ENCODE measurements around the gene ACAP3. TPM values are rescaled to one million over a fixed set of nuclear protein-coding genes. Genes with fewer than 3 reads are reported as not detected.

The ACAP3 gene
- total RNA-seq, 1 donor from 2014 or later, result 55.2 TPM

DNA sequence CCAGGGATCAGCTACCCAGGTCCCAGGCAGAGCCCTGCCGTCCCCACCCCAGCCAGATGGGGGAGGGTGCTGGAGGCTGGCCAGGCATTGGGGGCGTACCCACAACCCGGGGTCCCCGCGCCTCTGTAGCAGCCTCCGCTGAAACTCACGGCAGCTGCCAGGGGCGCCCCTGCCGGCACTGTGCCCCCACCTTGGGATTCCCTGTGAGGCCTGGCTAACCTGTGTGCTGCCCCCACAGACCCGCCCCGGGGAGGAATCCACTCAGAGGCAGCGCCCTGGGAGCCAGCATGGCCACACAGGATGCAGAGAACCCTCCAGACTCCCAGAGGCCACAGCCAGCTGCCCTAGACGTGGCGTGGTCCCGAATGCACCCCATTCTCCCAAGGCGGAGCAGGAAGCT is 37.7 kb upstream of the ACAP3 start:
- Histone ChIP-seq H3K9me3 (no peaks in the 10 kb centered on the region), H3K4me1 (peaks cover 26% of the 10 kb centered on the region), H3K36me3 (no peaks in the 10 kb centered on the region), H3K27me3 (no peaks in the 10 kb centered on the region), H3K27ac (peak overlapping the region; percentile 58), H3K4me3 (no peak overlapping the region)
- peak; percentile 4 for ATAC-seq
- DNase-seq, result no peak
- no peak for TF ChIP-seq CTCF (IDR thresholded peaks at IDR 0.05)
- intact Hi-C loops (cut with DNase I), result no loop called here

GRCh38 chr1:1344655-1345361 is 37.1 kb upstream of the ACAP3 start:
- H3K27ac ChIP-seq, result peak overlapping the region; percentile 58
- DNase-seq (no peak), ATAC-seq (peak; percentile 13)
- H3K4me3 ChIP-seq, result no peak overlapping the region
- H3K36me3 ChIP-seq, result no peaks in the 10 kb centered on the region
- intact Hi-C loops (cut with DNase I), result no loop called here
- TF ChIP-seq CTCF (IDR thresholded peaks at IDR 0.05), result peak; percentile 35
- peaks cover 26% of the 10 kb centered on the region for H3K4me1 ChIP-seq
- H3K9me3 ChIP-seq, result no peaks in the 10 kb centered on the region
- no peaks in the 10 kb centered on the region for H3K27me3 ChIP-seq

GRCh38 chr1:1343811-1344421 is 36.2 kb upstream of the ACAP3 start:
- TF ChIP-seq CTCF (IDR thresholded peaks at IDR 0.05), result no peak
- no peaks in the 10 kb centered on the region for H3K9me3 ChIP-seq
- no peak for DNase-seq
- peaks cover 3% of the 10 kb centered on the region for H3K36me3 ChIP-seq
- no peak overlapping the region for H3K27ac ChIP-seq
- ATAC-seq, result no peak
- intact Hi-C loops (cut with DNase I), result no loop called here
- H3K4me1 ChIP-seq, result peaks cover 26% of the 10 kb centered on the region
- no peak overlapping the region for H3K4me3 ChIP-seq
- no peaks in the 10 kb centered on the region for H3K27me3 ChIP-seq

DNA sequence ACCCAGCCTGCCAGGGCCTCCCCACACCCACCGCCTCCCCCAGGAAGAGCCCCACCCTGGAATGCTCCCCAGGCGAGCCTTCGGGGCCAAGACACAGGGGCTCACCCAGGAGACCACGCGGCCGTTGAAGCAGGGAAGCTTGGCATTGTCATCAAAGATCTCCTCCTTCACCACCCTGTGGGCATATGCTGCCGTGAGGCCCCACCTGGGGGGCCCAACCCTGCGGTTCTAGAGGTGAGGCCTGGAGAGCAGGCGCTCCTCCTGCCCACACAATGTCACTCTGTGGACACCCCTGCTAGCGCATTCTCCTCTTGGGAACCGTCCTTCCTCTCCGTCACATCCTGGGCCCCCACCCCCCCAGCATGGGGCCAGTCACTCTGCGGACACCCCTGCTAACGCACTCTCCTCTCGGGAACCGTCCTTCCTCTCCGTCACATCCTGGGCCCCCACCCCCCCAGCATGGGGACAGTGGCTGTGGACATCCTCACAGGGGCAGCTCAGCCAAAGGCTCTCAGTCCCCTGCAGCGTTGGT is 34.9 kb upstream of the ACAP3 start:
- H3K9me3 ChIP-seq, result no peaks in the 10 kb centered on the region
- no peak overlapping the region for H3K27ac ChIP-seq
- H3K36me3 ChIP-seq, result peaks cover 13% of the 10 kb centered on the region
- DNase-seq (no peak), ATAC-seq (no peak)
- H3K4me1 ChIP-seq, result peaks cover 20% of the 10 kb centered on the region
- no peak for TF ChIP-seq CTCF (IDR thresholded peaks at IDR 0.05)
- no peaks in the 10 kb centered on the region for H3K27me3 ChIP-seq
- intact Hi-C loops (cut with DNase I), result no loop called here
- H3K4me3 ChIP-seq, result no peak overlapping the region

DNA sequence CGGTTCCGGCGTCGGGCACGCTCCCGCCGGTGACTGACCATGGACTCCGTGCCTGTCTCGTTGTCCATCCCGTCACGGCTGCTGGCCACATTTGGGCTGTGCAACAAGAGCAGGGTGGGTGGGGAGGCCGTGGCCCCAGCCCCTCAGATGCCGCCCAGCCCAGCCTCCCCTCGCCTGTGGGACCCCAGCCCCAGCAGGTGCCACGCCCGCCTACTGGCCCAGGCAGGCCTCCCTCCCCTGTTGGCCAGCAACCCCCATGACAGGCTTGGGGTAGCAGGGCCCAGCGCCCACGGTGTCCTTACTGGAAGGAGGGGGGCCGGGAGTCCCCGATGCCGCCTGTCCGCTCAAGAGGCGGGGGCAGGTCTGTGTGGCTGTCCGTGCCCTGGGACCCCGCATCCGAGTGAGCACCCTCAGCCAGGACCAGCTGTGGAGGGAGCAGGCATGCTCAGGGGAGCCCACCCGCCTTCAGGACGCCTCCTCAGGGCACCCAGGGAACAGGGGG is 34.4 kb upstream of the ACAP3 start:
- DNase-seq, result no peak
- intact Hi-C loops (cut with DNase I), result no loop called here
- H3K36me3 ChIP-seq, result peaks cover 13% of the 10 kb centered on the region

More for the DNA sequence above, 34.4 kb upstream of the ACAP3 start:
- no peaks in the 10 kb centered on the region for H3K27me3 ChIP-seq
- no peak for ATAC-seq
- no peak overlapping the region for H3K4me3 ChIP-seq
- peaks cover 15% of the 10 kb centered on the region for H3K4me1 ChIP-seq
- H3K27ac ChIP-seq, result no peak overlapping the region
- TF ChIP-seq CTCF (IDR thresholded peaks at IDR 0.05), result no peak
- H3K9me3 ChIP-seq, result no peaks in the 10 kb centered on the region
